ENCODE data around the gene SPATA20. TPM values are rescaled to one million over a fixed set of nuclear protein-coding genes. Genes with fewer than 3 reads are reported as not detected.
A peak's percentile ranks its signal among the peaks of the same experiment; 100 is the strongest.

The SPATA20 gene
- polyA plus RNA-seq, 2 of the 4 experiments (the other 2 are of a cell fraction) = 34.4 to 110 TPM

GRCh38 chr17:50550661-50551432 lies 3.9 kb downstream of the SPATA20 start:
- ATAC-seq (peak; percentile 65 to 83), FAIRE-seq (peak; percentile 94)

GRCh38 chr17:50551433-50551815 lies 4.5 kb downstream of the SPATA20 start:
- no peak overlapping the region for H3K4me3 ChIP-seq
- H3K4me2 ChIP-seq = no peak overlapping the region
- 95% methylated on average over 8 of the region's 8 CpGs for WGBS (ENCODE audit: missing lambda C conversion rate)
- ChIA-PET CTCF (interaction anchor here (0.6 to 23.7 kb wide), 61 partner anchors 10 to 409 kb away, joined by 3 to 753 read pairs (median 6); partner anchors contain the start of genes ABCC3, ANKRD40, ANKRD40CL and CACNA1G), POLR2A (interaction anchor here (0.7 to 3.1 kb wide), 14 partner anchors 9 to 168 kb away, joined by 3 to 22 read pairs (median 8); partner anchors contain the start of genes CACNA1G and LUC7L3)
- DNase-seq (ENCODE audit: low read depth in 1 of 2, low spot score in 1 of 2) = no peak
- peaks cover 33% of the 10 kb centered on the region for H3K4me1 ChIP-seq
- peak overlapping the region; percentile 41 to 95 for H3K27ac ChIP-seq
- ATAC-seq = no peak
- no peak for FAIRE-seq
- H3K9me3 ChIP-seq = no peaks in the 10 kb centered on the region
- TF ChIP-seq EP300 (IDR thresholded peaks at IDR 0.05) (no peak), JUN (IDR thresholded peaks at IDR 0.05) (0 out of 5 replicates have a peak, but pooled peaks of 1 of the 2 experiments have one; percentile 3)

More at GRCh38 chr17:50550661-50551432, 3.9 kb downstream of the SPATA20 start:
- ChIA-PET POLR2A (interaction anchor here (0.7 to 3.1 kb wide), 15 partner anchors 9 to 168 kb away, joined by 3 to 22 read pairs (median 8); partner anchors contain the start of genes CACNA1G and LUC7L3), CTCF (interaction anchor here (0.6 to 23.7 kb wide), 83 partner anchors 9 to 603 kb away, joined by 3 to 753 read pairs (median 5); partner anchors contain the start of genes ABCC3, ANKRD40, ANKRD40CL and CACNA1G)
- no peaks in the 10 kb centered on the region for H3K9me3 ChIP-seq
- H3K27ac ChIP-seq = peak overlapping the region; percentile 53 to 95
- H3K4me3 ChIP-seq = no peak overlapping the region
- no peak for TF ChIP-seq EP300 (IDR thresholded peaks at IDR 0.05)
- no peak for TF ChIP-seq FOSB (CRISPR knock-in tag; IDR thresholded peaks at IDR 0.05)
- no peak for TF ChIP-seq CBX2 (IDR thresholded peaks at IDR 0.05; ENCODE audit: borderline replicate concordance, low read depth)
- peak; percentile 97 for TF ChIP-seq USF2 (IDR thresholded peaks at IDR 0.05)
- TF ChIP-seq EHMT2 (IDR thresholded peaks at IDR 0.05; ENCODE audit: low read depth) = no peak
- TF ChIP-seq MAX (IDR thresholded peaks at IDR 0.05) = peak; percentile 66; the same call in 1 of the 2 replicates
- 0 out of 2 replicates have a peak, but pooled peaks have one; percentile 42 for TF ChIP-seq TP53 (CRISPR knock-in tag; IDR thresholded peaks at IDR 0.05)
- no peak for TF ChIP-seq MAZ (IDR thresholded peaks at IDR 0.05; ENCODE audit: borderline replicate concordance, low read depth, low read length)
- no peak; the same call in 1 of the 2 replicates for TF ChIP-seq MYC (IDR thresholded peaks at IDR 0.05; ENCODE audit: borderline replicate concordance, low read length)
- peak; percentile 98 to 99 for TF ChIP-seq RAD21 (conservative IDR thresholded peaks at IDR 0.05 in 1 of 2, IDR thresholded peaks at IDR 0.05 in 1 of 2)
- TF ChIP-seq PHF8 (IDR thresholded peaks at IDR 0.05; ENCODE audit: borderline replicate concordance, low read depth) = no peak
- peak; percentile 95 for TF ChIP-seq CTCF (IDR thresholded peaks at IDR 0.05)
- peak; percentile 17 for TF ChIP-seq MAFK (IDR thresholded peaks at IDR 0.05; ENCODE audit: partially characterized antibody)
- peak in 1 of 2 experiments; percentile 37; a peak in 1 of 5 replicates for TF ChIP-seq JUN (IDR thresholded peaks at IDR 0.05)
- no peak for TF ChIP-seq HEYL (CRISPR knock-in tag; IDR thresholded peaks at IDR 0.05)
- peak in 1 of 2 experiments; percentile 71; a peak in 2 of 4 replicates for TF ChIP-seq CEBPB (IDR thresholded peaks at IDR 0.05)
- TF ChIP-seq ELK1 (IDR thresholded peaks at IDR 0.05; ENCODE audit: low read depth, low read length) = no peak
- 0 out of 2 replicates have a peak, but pooled peaks have one; percentile 36 for TF ChIP-seq BHLHE40 (IDR thresholded peaks at IDR 0.05; ENCODE audit: low read depth, low read length)
- peak; percentile 97 for TF ChIP-seq SMC3 (IDR thresholded peaks at IDR 0.05)
- TF ChIP-seq KDM5A (IDR thresholded peaks at IDR 0.05) = peak; percentile 74
- 0 out of 3 replicates have a peak overlapping the region, but pooled peaks have one; percentile 15 for H3K4me2 ChIP-seq
- 49% methylated on average over 30 of the region's 32 CpGs for WGBS (ENCODE audit: missing lambda C conversion rate)
- H3K4me1 ChIP-seq = peaks cover 33% of the 10 kb centered on the region
- peak; percentile 84 to 95 for DNase-seq (ENCODE audit: low read depth in 1 of 2, low spot score in 1 of 2)

Data from A549 (cell line).